Ectodermal cell (in vitro differentiated cells): ENCODE results near the gene GABRR2. TPM values are rescaled to one million over a fixed set of nuclear protein-coding genes. Genes with fewer than 3 reads are reported as not detected.

ENCODE experiments used
- H3K27ac ChIP-seq: 2 replicates; pipeline ENCODE4 v1.7.0; 2013; ENCODE audit warnings: mild to moderate bottlenecking, low read depth, low read length; ENCODE audit not compliant: insufficient read depth, poor library complexity, severe bottlenecking
- H3K27me3 ChIP-seq: 2 replicates; pipeline ENCODE4 v1.7.0; 2013; ENCODE audit warnings: mild to moderate bottlenecking, low read length; ENCODE audit not compliant: insufficient read depth, control insufficient read depth, poor library complexity, severe bottlenecking
- H3K36me3 ChIP-seq: one replicate; pipeline ENCODE4 v1.7.0; 2013; ENCODE audit warnings: low read length; ENCODE audit not compliant: control insufficient read depth, insufficient read depth
- H3K4me1 ChIP-seq: one replicate; pipeline ENCODE4 v1.7.0; 2013; ENCODE audit warnings: low read length; ENCODE audit not compliant: control insufficient read depth, insufficient read depth
- H3K4me3 ChIP-seq: 2 replicates; pipeline ENCODE4 v1.7.0; 2013; ENCODE audit warnings: low read depth, low read length, control low read depth; ENCODE audit not compliant: insufficient read depth
- H3K9me3 ChIP-seq: 2 replicates; pipeline ENCODE4 v1.7.0; 2013; ENCODE audit warnings: mild to moderate bottlenecking, low read length, moderate library complexity; ENCODE audit not compliant: control insufficient read depth
- WGBS, 2 experiments: methylation state at CpG; one replicate each; pipeline ENCODE4 v1.1.7; 2013; ENCODE audit warnings: missing lambda C conversion rate in 2 of 2; 5-methylcytosine and 5-hydroxymethylcytosine counted together
- polyA plus RNA-seq, 4 experiments: library from polyadenylated mRNA; stranded (reverse); fragments of 50-300 nt; gene quantifications; one replicate each; pipeline ENCODE4 v1.2.3, GENCODE V29; 2013

Gene GABRR2
- polyA plus RNA-seq (2013, experiment 1 of 4): not detected
- polyA plus RNA-seq (2013, experiment 2 of 4): 0.18 TPM
- not detected for polyA plus RNA-seq (2013, experiment 3 of 4)
- not detected for polyA plus RNA-seq (2013, experiment 4 of 4)

GRCh38 chr6:89315249-89315885 is at the start of gene GABRR2:
TSS of gene GABRR2 (minus strand) at chr6:89315299. CDS start at chr6:89315165, 134 bp downstream.
- no peak within 1 kb of the TSS for H3K4me3 ChIP-seq
- H3K27me3 ChIP-seq: no peaks in the 10 kb centered on the region
- no peak within 1 kb of the TSS for H3K27ac ChIP-seq
- no peaks in the 10 kb centered on the region for H3K9me3 ChIP-seq
- peaks cover 18% of the 10 kb centered on the region for H3K4me1 ChIP-seq
- WGBS, 2 experiments: 89 to 96% methylated on average over 6 of the region's 6 CpGs
- H3K36me3 ChIP-seq: no peaks in the 10 kb centered on the region

- Histone ChIP-seq H3K9me3 (no peaks in the 10 kb centered on the region), H3K4me1 (peaks cover under 1% of the 10 kb centered on the region), H3K27me3 (no peaks in the 10 kb centered on the region), H3K4me3 (no peak overlapping the region), H3K27ac (no peak overlapping the region), H3K36me3 (no peaks in the 10 kb centered on the region)
Observed at GRCh38 chr6:89364586-89364985, 49.5 kb upstream of the GABRR2 start.

GRCh38 chr6:89361171-89361570 is 46.1 kb upstream of the GABRR2 start:
- Histone ChIP-seq H3K4me1 (peaks cover 6% of the 10 kb centered on the region), H3K36me3 (no peaks in the 10 kb centered on the region), H3K27me3 (no peaks in the 10 kb centered on the region), H3K27ac (no peak overlapping the region), H3K9me3 (no peaks in the 10 kb centered on the region), H3K4me3 (no peak overlapping the region)
- WGBS, 2 experiments: 95 to 98% methylated on average over 1 to 2 of the region's 2 CpGs

- H3K4me1 ChIP-seq: peaks cover 6% of the 10 kb centered on the region
- WGBS, 2 experiments: 91 to 100% methylated on average over 1 to 2 of the region's 2 CpGs
Observed at GRCh38 chr6:89360415-89360999, 45.4 kb upstream of the GABRR2 start.

GRCh38 chr6:89359561-89359960 is 44.5 kb upstream of the GABRR2 start:
- WGBS, 2 experiments: 1 to 16% methylated on average over 1 of the region's 1 CpG
- no peaks in the 10 kb centered on the region for H3K9me3 ChIP-seq
- no peaks in the 10 kb centered on the region for H3K27me3 ChIP-seq
- H3K27ac ChIP-seq: no peak overlapping the region
- no peak overlapping the region for H3K4me3 ChIP-seq
- H3K4me1 ChIP-seq: peaks cover 6% of the 10 kb centered on the region
- no peaks in the 10 kb centered on the region for H3K36me3 ChIP-seq

More at GRCh38 chr6:89360415-89360999, 45.4 kb upstream of the GABRR2 start:
- H3K27me3 ChIP-seq: no peaks in the 10 kb centered on the region
- H3K36me3 ChIP-seq: no peaks in the 10 kb centered on the region
- H3K4me3 ChIP-seq: no peak overlapping the region
- no peaks in the 10 kb centered on the region for H3K9me3 ChIP-seq
- no peak overlapping the region for H3K27ac ChIP-seq

- Histone ChIP-seq H3K4me3 (no peak overlapping the region), H3K36me3 (no peaks in the 10 kb centered on the region), H3K4me1 (peaks cover 17% of the 10 kb centered on the region), H3K27me3 (no peaks in the 10 kb centered on the region), H3K9me3 (no peaks in the 10 kb centered on the region), H3K27ac (no peak overlapping the region)
- 92 to 93% methylated on average over 3 of the region's 3 CpGs for WGBS, 2 experiments
Observed at GRCh38 chr6:89357390-89357789, 42.3 kb upstream of the GABRR2 start.

GRCh38 chr6:89356642-89357170 is 41.6 kb upstream of the GABRR2 start:
- Histone ChIP-seq H3K4me1 (peaks cover 17% of the 10 kb centered on the region), H3K36me3 (no peaks in the 10 kb centered on the region), H3K4me3 (no peak overlapping the region), H3K27me3 (no peaks in the 10 kb centered on the region), H3K27ac (no peak overlapping the region), H3K9me3 (no peaks in the 10 kb centered on the region)
- 71% methylated on average over 1 of the region's 1 CpG; no CpG with 5 or more reads in 1 of the 2 experiments for WGBS, 2 experiments

- Histone ChIP-seq H3K9me3 (no peaks in the 10 kb centered on the region), H3K36me3 (no peaks in the 10 kb centered on the region), H3K4me1 (peaks cover 20% of the 10 kb centered on the region), H3K27me3 (no peaks in the 10 kb centered on the region), H3K27ac (no peak overlapping the region), H3K4me3 (no peak overlapping the region)
- 86 to 98% methylated on average over 1 to 2 of the region's 2 CpGs for WGBS, 2 experiments
Observed at GRCh38 chr6:89355511-89356194, 40.6 kb upstream of the GABRR2 start.

- no peak overlapping the region for H3K27ac ChIP-seq
- no peaks in the 10 kb centered on the region for H3K27me3 ChIP-seq
- no peaks in the 10 kb centered on the region for H3K9me3 ChIP-seq
- H3K4me1 ChIP-seq: peaks cover 14% of the 10 kb centered on the region
- H3K4me3 ChIP-seq: no peak overlapping the region
- H3K36me3 ChIP-seq: no peaks in the 10 kb centered on the region
- WGBS, 2 experiments: 79 to 89% methylated on average over 2 of the region's 2 CpGs
Observed at GRCh38 chr6:89353702-89354392, 38.7 kb upstream of the GABRR2 start.
